ENCODE measurements around the gene ZNF441.
"Not testable (repeated sequence)": the region's sequence is repeated elsewhere in the genome, so short reads cannot be mapped to it uniquely, and the experiment has no call there.

Gene ZNF441

DNA sequence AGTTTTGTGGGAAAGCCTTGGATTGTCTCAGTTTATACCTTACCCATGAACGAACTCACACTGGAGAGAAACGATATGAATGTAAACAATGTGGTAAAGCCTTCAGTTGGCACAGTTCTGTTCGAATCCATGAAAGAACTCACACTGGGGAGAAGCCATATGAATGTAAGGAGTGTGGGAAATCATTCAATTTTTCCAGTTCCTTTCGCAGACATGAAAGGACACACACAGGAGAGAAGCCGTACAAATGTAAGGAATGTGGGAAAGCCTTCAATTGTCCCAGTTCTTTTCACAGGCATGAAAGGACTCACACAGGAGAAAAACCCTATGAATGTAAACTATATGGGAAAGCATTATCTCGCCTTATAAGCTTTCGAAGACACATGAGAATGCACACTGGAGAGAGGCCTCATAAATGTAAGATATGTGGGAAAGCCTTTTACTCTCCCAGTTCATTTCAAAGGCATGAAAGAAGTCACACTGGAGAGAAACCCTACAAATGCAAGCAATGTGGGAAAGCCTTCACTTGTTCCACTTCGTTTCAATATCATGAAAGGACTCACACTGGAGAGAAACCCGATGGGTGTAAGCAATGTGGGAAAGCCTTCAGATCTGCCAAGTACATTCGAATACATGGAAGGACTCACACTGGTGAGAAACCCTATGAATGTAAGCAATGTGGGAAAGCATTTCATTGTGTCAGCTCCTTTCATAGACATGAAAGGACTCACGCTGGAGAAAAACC, 39.7 kb downstream of the ZNF441 start:
- no peak for DNase-seq (ENCODE audit: low spot score in 2 of 2)
- Mint-ChIP-seq H3K36me3 (no peaks in the 10 kb centered on the region), H3K4me1 (no peaks in the 10 kb centered on the region), H3K4me3 (no peak overlapping the region), H3K9me3 (peaks cover 25% of the 10 kb centered on the region), H3K27ac (no peak overlapping the region)
- no peak for ATAC-seq

DNA sequence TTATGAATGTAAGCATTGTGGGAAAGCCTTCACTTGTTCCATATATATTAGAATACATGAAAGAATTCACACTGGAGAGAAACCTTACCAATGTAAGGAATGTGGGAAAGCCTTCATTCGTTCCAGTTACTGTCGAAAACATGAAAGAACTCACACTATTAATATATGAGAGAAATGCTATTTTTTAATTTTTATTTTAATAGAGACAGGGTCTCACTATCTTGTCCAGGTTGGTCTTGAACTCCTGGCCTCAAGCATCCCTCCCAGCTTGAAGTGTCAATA, 40.2 kb downstream of the ZNF441 start:
- H3K9me3 Mint-ChIP-seq: peaks cover 25% of the 10 kb centered on the region
- no peak for DNase-seq (ENCODE audit: low spot score in 2 of 2)
- H3K4me1 Mint-ChIP-seq: no peaks in the 10 kb centered on the region
- no peaks in the 10 kb centered on the region for H3K36me3 Mint-ChIP-seq
- no peak overlapping the region for H3K27ac Mint-ChIP-seq
- ATAC-seq: no peak
- no peak overlapping the region for H3K4me3 Mint-ChIP-seq

DNA sequence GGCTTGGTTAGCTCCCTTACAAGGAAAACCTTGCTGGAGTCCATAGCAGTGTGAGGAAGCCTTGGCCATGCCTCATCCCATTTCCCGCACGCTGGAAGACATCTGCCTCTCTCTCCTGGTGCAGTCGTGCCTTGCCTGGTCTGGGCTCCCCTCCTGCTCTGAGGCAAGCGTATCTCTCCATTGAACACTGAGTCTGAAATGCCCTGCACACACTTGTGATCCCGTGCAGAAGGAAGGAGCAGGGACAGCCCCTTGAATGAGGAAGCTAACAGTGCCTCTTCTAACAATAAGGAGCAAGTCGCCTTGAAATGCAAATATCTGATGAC, 46.9 kb downstream of the ZNF441 start:
- ATAC-seq: peak; percentile 46
- peak overlapping the region; percentile 83 for H3K4me3 Mint-ChIP-seq
- H3K27ac Mint-ChIP-seq: peak overlapping the region; percentile 81
- peaks cover 20% of the 10 kb centered on the region for H3K4me1 Mint-ChIP-seq
- H3K36me3 Mint-ChIP-seq: no peaks in the 10 kb centered on the region
- H3K9me3 Mint-ChIP-seq: peaks cover 4% of the 10 kb centered on the region
- no peak for DNase-seq (ENCODE audit: low spot score in 2 of 2)

DNA sequence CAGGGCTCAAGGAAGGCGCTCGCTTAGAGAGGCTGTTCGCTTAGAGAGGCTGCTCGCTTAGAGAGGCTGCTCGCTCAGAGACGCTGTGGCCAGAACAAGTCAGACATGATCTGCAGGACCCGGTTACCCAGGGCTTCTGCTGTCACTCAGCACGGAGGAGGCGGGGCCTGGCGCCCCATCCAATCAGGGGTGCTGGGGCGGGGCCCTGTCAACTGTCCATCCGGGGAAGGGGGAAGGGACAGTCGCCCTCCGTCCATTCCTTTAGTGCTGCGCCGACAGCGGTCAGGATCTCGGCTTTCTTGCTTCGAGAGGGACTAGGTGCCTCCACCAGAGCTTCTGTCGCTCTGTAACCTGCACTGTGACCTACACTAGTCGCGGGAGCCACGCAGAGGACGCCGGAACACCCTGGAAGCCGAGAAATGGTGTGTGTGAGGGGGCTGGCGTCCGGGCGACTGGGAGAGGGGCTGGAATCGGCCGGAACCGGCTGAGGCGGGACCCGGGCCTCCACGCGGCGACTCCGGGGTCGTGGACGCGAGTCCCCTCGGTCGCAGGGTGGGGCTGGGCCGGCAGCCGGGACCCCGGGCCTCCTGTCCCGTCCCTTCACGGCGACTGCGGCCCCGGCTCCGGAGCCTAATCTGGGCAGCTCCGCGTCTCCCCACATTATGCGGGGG, 47.4 kb downstream of the ZNF441 start, which contains the start of gene ZNF440:
Gene ZNF440, plus strand, starts transcription at position 245 of the 671 bp plus-strand sequence. Its CDS starts 175 bp downstream, at position 420.
- no peaks in the 10 kb centered on the region for H3K36me3 Mint-ChIP-seq
- peak within 1 kb of the TSS; percentile 83 for H3K4me3 Mint-ChIP-seq
- H3K4me1 Mint-ChIP-seq: peaks cover 20% of the 10 kb centered on the region
- peak; percentile 100 for ATAC-seq
- peak; percentile 66 to 94 for DNase-seq (ENCODE audit: low spot score in 2 of 2)
- no peaks in the 10 kb centered on the region for H3K9me3 Mint-ChIP-seq
- H3K27ac Mint-ChIP-seq: peak within 1 kb of the TSS; percentile 81

- ATAC-seq (peak; percentile 2), DNase-seq (ENCODE audit: low spot score in 2 of 2) (no peak)
- Mint-ChIP-seq H3K9me3 (no peaks in the 10 kb centered on the region), H3K27ac (no peak overlapping the region), H3K36me3 (no peaks in the 10 kb centered on the region), H3K4me3 (peak overlapping the region; percentile 83), H3K4me1 (peaks cover 20% of the 10 kb centered on the region)
These were observed 47.9 kb downstream of the ZNF441 start for GRCh38 chr19:11814700-11815035.

DNA sequence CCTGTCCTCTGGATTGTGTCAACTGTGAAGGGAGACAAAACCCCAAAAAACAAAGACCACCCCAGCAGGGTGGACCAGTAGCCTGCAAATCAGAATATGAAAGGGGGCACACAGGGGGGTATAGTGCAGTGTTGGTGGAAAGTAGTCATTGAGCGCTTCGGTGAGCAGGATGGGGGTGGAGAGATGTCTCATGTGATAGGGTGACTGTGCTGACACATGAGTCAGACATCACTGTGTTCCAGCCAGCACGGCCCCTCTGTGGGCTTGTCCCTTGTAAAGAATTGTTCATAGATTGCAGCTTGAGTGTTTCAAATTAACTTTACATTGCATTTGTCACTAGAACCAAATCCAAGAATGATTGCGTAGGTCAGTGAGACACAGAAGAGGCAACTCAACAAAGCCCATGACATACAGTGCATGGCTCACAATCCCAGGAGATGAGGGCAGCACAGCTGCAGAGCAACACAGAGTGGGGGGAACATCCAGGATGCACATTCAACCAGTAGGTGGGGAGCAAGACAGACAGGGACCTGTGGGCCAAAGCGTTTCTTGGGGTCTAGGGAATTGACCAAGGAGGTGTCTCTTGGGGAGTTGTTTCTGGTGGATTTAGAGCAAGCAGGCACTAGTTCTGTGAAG, 54.8 kb downstream of the ZNF441 start:
- H3K27ac Mint-ChIP-seq: no peak overlapping the region
- H3K4me3 Mint-ChIP-seq: no peak overlapping the region
- peaks cover 9% of the 10 kb centered on the region for H3K4me1 Mint-ChIP-seq
- peaks cover 10% of the 10 kb centered on the region for H3K9me3 Mint-ChIP-seq
- DNase-seq (ENCODE audit: low spot score in 2 of 2) (no peak), ATAC-seq (no peak)
- H3K36me3 Mint-ChIP-seq: peaks cover 11% of the 10 kb centered on the region

DNA sequence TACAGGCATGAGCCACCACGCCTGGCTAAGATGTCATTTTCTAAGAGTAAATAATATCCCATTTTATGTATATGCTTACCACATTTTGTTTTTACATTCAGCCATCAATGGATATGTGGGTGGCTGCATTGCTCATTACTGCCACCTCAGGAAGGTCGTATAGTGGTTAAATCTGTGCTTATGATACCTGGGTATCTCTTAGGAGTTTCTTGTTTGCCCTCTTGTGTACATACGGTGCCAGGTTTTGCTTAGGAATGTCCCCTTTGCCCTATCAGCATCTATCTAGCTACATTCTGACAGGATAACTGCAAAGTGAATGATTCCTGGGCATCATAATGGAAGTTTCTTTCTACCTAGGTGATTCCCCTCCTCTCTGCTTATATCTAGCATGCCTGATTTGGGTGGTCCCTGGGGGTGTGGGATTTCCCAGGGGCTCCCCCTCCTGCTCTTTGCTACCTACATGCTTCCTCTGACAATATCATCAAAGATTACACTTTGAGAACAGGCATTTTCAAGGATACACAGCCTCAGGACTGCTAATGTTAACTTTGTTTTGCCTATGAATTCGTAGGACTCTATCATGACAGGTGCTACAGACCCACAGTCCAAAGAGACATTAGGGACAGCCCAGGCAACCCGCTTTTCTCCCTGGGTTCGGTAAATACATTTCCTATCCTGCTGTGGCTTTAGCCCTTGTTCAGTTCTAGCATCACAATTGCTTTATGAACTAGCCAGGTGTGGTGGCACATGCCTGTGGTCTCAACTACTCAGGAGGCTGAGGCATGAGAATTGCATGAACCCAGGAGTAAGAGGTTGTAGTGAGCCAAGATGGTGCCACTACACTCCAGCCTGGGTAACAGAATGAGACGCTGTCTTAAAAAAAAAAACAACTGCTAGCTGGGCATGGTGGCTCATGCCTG, 62.4 kb downstream of the ZNF441 start:
- not testable (repeated sequence) for ATAC-seq; H3K4me3 Mint-ChIP-seq; H3K27ac Mint-ChIP-seq; DNase-seq (ENCODE audit: low spot score in 2 of 2); H3K4me1 Mint-ChIP-seq
- H3K9me3 Mint-ChIP-seq: peaks cover 23% of the 10 kb centered on the region
- H3K36me3 Mint-ChIP-seq: peaks cover 47% of the 10 kb centered on the region

- DNase-seq (ENCODE audit: low spot score in 2 of 2): no peak
- no peaks in the 10 kb centered on the region for H3K4me1 Mint-ChIP-seq
- no peak for ATAC-seq
- no peak overlapping the region for H3K27ac Mint-ChIP-seq
- no peak overlapping the region for H3K4me3 Mint-ChIP-seq
- H3K9me3 Mint-ChIP-seq: peaks cover 20% of the 10 kb centered on the region
- H3K36me3 Mint-ChIP-seq: peaks cover 39% of the 10 kb centered on the region
These were observed 65.6 kb downstream of the ZNF441 start for GRCh38 chr19:11832253-11832912.

DNA sequence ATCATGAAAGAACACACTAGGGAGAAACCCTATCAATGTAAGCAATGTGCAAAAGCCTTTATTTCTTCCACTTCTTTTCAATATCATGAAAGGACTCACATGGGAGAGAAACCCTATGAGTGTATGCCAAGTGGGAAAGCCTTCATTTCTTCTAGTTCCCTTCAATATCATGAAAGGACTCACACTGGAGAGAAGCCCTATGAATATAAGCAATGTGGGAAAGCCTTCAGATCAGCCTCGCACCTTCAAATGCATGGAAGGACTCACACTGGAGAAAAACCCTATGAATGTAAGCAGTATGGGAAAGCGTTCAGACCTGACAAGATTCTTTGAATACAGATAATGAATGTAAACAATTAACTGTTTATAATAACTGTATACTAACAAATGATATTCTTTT, 66.7 kb downstream of the ZNF441 start:
- Mint-ChIP-seq H3K36me3 (peaks cover 35% of the 10 kb centered on the region), H3K9me3 (peaks cover 21% of the 10 kb centered on the region)
- no peak for DNase-seq (ENCODE audit: low spot score in 2 of 2)

More for the DNA sequence above, 66.7 kb downstream of the ZNF441 start:
- H3K4me3 Mint-ChIP-seq: no peak overlapping the region
- H3K27ac Mint-ChIP-seq: no peak overlapping the region
- ATAC-seq: no peak
- no peaks in the 10 kb centered on the region for H3K4me1 Mint-ChIP-seq

Data from stimulated activated effector memory CD8-positive, alpha-beta T cell treated with anti-CD3 and anti-CD28 coated beads, Interleukin-12 subunit alpha, Interleukin-12 subunit beta, amount 100 ng/mL, for 72 hours (primary cell).